Ascending aorta (tissue), 2 donors: ENCODE measurements around the gene IL32. TPM values are rescaled to one million over a fixed set of nuclear protein-coding genes. Genes with fewer than 3 reads are reported as not detected.
A peak's percentile ranks its signal among the peaks of the same experiment; 100 is the strongest.

Source experiments
- DNase-seq, 2 donors: peaks; one replicate each; pipeline ENCODE4 v3.0.0-alpha.2; 2019; ENCODE audit warnings: low spot score in 2 of 2
- H3K27ac ChIP-seq, 2 donors: fragments of 200-600 bp; sonication (generic); one replicate each; pipeline ENCODE4 v1.5.1; 2016 to 2017; ENCODE audit warnings: mild to moderate bottlenecking in 1 of 2
- H3K27me3 ChIP-seq: fragments of 200-600 bp; sonication (generic); one replicate; pipeline ENCODE4 v1.5.1; 2017
- H3K36me3 ChIP-seq, 2 donors: fragments of 200-600 bp; sonication (generic); one replicate each; pipeline ENCODE4 v1.5.1; 2016
- H3K4me1 ChIP-seq, 2 donors: fragments of 200-600 bp; sonication (generic); one replicate each; pipeline ENCODE4 v1.5.1; 2016 to 2017; ENCODE audit warnings: mild to moderate bottlenecking in 1 of 2
- H3K4me3 ChIP-seq, 2 donors: fragments of 200-600 bp; sonication (generic); one replicate each; pipeline ENCODE4 v1.5.1; 2016 to 2017; ENCODE audit warnings: mild to moderate bottlenecking in 1 of 2
- H3K9me3 ChIP-seq, 2 donors: fragments of 200-600 bp; sonication (generic); one replicate each; pipeline ENCODE4 v1.5.1; 2016
- CTCF ChIP-seq, 3 experiments: fragments of 200-600 bp in 2 of 3; fragments of 450-650 bp in 1 of 3; sonication (generic) in 2 of 3; IDR thresholded peaks; one replicate each; pipeline ENCODE4 v1.5.1; 2016 to 2019; ENCODE audit warnings: antibody characterized with exemption in 3 of 3, mild to moderate bottlenecking in 1 of 3, moderate library complexity in 1 of 3
- intact Hi-C: fragments of 100-400 bp; cut with DNase I; formaldehyde crosslinking; loops from one replicate; pipeline ENCODE4 v1.15.1; 2023
- total RNA-seq: library from RNA; depleted of rRNA; stranded (reverse); fragments of >200 nt; gene quantifications from one replicate; pipeline ENCODE4 v1.1.0, GENCODE V29; 2016

IL32 gene
- total RNA-seq, 1 donor from 2014 or later: 139 TPM

DNA sequence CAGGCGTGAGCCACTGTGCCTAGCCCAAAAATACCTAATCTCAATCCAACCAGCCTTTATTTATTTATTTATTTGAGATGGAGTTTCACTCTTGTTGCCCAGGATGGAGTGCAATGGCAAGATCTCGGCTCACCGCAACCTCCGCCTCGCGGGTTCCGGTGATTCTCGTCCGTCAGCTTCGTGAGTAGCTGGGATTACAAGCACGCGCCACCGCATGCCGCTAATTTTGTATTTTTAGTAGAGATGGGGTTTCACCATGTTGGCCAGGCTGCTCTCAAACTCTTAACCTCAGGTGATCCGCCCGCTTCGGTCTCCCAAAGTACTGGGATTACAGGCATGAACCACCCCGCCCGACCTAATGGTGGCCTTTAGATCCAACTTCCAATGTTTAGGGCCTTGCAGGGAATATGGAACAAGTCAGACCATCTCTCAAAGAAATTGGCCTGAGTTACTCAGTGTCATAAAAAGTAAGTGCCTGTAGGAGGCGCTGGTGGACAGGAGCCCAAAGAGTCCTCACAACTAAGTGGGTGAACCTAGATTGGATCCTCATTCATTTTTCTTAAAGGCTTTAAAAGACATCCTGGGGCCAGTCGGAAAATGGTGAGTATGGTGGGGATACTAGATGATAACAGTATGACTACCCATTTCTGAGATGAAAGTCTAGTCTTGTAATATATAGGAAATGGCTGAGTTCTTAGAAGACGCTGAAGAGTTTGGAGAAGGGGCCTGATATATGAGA lies 29.0 kb downstream of the IL32 start:
- DNase-seq: no peak
- Histone ChIP-seq H3K27me3 (no peaks in the 10 kb centered on the region), H3K4me3 (no peak overlapping the region), H3K36me3 (no peaks in the 10 kb centered on the region), H3K27ac (no peak overlapping the region), H3K4me1 (no peaks in the 10 kb centered on the region), H3K9me3 (no peaks in the 10 kb centered on the region)
- TF ChIP-seq CTCF (IDR thresholded peaks at IDR 0.05): peak; percentile 12 to 26 (median 17)
- intact Hi-C loops: loop anchor here (5.0 kb wide), 1 partner anchor 32 kb away; no protein-coding TSS in a partner anchor

- Histone ChIP-seq H3K4me3 (no peak overlapping the region), H3K27me3 (no peaks in the 10 kb centered on the region), H3K9me3 (no peaks in the 10 kb centered on the region), H3K27ac (no peak overlapping the region), H3K4me1 (peaks cover 0 to 6% of the 10 kb centered on the region in 2 donors), H3K36me3 (no peaks in the 10 kb centered on the region)
- TF ChIP-seq CTCF (IDR thresholded peaks at IDR 0.05): peak in 1 of 3 experiments; percentile 21
- intact Hi-C loops: loop anchor here (5.0 kb wide), 1 partner anchor 34 kb away; no protein-coding TSS in a partner anchor
- no peak for DNase-seq
Measured at GRCh38 chr16:3095869-3096268, 30.4 kb downstream of the IL32 start.

- intact Hi-C loops: loop anchor here (5.0 kb wide), 1 partner anchor 34 kb away; no protein-coding TSS in a partner anchor
- Histone ChIP-seq H3K4me3 (no peak overlapping the region), H3K4me1 (peaks cover 0 to 6% of the 10 kb centered on the region in 2 donors), H3K27ac (no peak overlapping the region), H3K9me3 (no peaks in the 10 kb centered on the region), H3K36me3 (no peaks in the 10 kb centered on the region), H3K27me3 (no peaks in the 10 kb centered on the region)
- DNase-seq: no peak
- no peak for TF ChIP-seq CTCF (IDR thresholded peaks at IDR 0.05)
Measured at GRCh38 chr16:3096362-3096761, 30.9 kb downstream of the IL32 start.

DNA sequence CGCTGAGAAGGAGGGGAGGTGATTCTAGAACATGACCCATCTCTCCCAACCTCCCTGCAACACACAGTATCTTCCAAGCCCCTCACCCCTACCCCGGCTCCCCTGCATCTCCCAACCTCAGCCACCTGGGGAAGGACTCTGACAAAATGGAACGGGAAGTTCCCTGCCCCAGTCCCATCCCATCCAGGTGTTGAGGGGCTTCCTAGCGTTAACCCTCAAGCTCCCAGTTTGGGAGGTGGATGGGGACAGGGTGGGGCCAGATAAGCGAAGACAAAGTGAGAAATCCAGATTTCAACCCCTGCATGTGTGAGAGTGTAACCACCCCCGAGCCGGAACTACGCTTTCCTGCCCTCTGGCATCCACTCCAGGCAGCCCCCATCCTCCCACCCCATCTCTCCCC lies 31.8 kb downstream of the IL32 start:
- Histone ChIP-seq H3K9me3 (no peaks in the 10 kb centered on the region), H3K4me3 (no peak overlapping the region), H3K27ac (no peak overlapping the region), H3K36me3 (no peaks in the 10 kb centered on the region), H3K4me1 (peaks cover 0 to 6% of the 10 kb centered on the region in 2 donors), H3K27me3 (no peaks in the 10 kb centered on the region)
- DNase-seq: no peak
- TF ChIP-seq CTCF (IDR thresholded peaks at IDR 0.05): no peak
- intact Hi-C loops: loop anchor here (5.0 kb wide), 1 partner anchor 35 kb away; no protein-coding TSS in a partner anchor

GRCh38 chr16:3098459-3099394 lies 33.3 kb downstream of the IL32 start, which contains the start of gene ZSCAN10:
TSS of gene ZSCAN10 (minus strand) at chr16:3099294. CDS start at chr16:3092937, 6,357 bp downstream.
- intact Hi-C loops: loop anchor here (5.0 kb wide), 1 partner anchor 36 kb away; no protein-coding TSS in a partner anchor
- H3K27me3 ChIP-seq: no peaks in the 10 kb centered on the region
- DNase-seq: no peak
- no peaks in the 10 kb centered on the region for H3K9me3 ChIP-seq
- H3K4me3 ChIP-seq: peak within 1 kb of the TSS; percentile 26 to 38
- H3K4me1 ChIP-seq: peaks cover 0 to 6% of the 10 kb centered on the region in 2 donors
- no peak for TF ChIP-seq CTCF (IDR thresholded peaks at IDR 0.05)
- no peaks in the 10 kb centered on the region for H3K36me3 ChIP-seq
- H3K27ac ChIP-seq: no peak within 1 kb of the TSS
